ENCODE measurements around the gene CBR1. TPM values are rescaled to one million over a fixed set of nuclear protein-coding genes. Genes with fewer than 3 reads are reported as not detected.

The CBR1 gene
- total RNA-seq, 1 donor from 2014 or later: 20.3 TPM

GRCh38 chr21:36027347-36027746, 42.5 kb upstream of the CBR1 start:
- Histone ChIP-seq H3K4me1 (ENCODE audit: insufficient read depth, low read length) (no peaks in the 10 kb centered on the region), H3K9ac (ENCODE audit: low read length) (no peak overlapping the region), H3K79me2 (ENCODE audit: insufficient read depth, low read length) (no peaks in the 10 kb centered on the region), H3K9me3 (ENCODE audit: insufficient read depth, low read depth, low read length) (no peaks in the 10 kb centered on the region), H3K4me3 (ENCODE audit: insufficient read depth, low read depth, low read length) (no peak overlapping the region), H2AFZ (ENCODE audit: low read depth, low read length) (no peak overlapping the region), H4K20me1 (ENCODE audit: insufficient read depth, low read length) (no peaks in the 10 kb centered on the region), H3K27me3 (ENCODE audit: insufficient read depth, low read length) (no peaks in the 10 kb centered on the region), H3K36me3 (ENCODE audit: insufficient read depth, low read length) (no peaks in the 10 kb centered on the region), H3K27ac (ENCODE audit: low read depth, low read length) (no peak overlapping the region), H3K4me2 (ENCODE audit: low read length) (no peak overlapping the region)
- H3K4me3 Mint-ChIP-seq (ENCODE audit: unreplicated experiment): no peak overlapping the region
- no peak for FAIRE-seq
- TF ChIP-seq EZH2 (IDR thresholded peaks at IDR 0.05; ENCODE audit: insufficient read depth, low read length) (no peak), CTCF (IDR thresholded peaks at IDR 0.05; ENCODE audit: insufficient read depth, low read depth, low read length) (no peak)
- H3K27ac Mint-ChIP-seq (ENCODE audit: unreplicated experiment): no peak overlapping the region
- H3K4me1 Mint-ChIP-seq (ENCODE audit: low read depth, unreplicated experiment): peaks cover 4% of the 10 kb centered on the region
- peak; percentile 18 for DNase-seq (ENCODE audit: low read depth)
- peaks cover 6% of the 10 kb centered on the region for H3K36me3 Mint-ChIP-seq (ENCODE audit: low read depth, unreplicated experiment)
- H3K27me3 Mint-ChIP-seq (ENCODE audit: low read depth, unreplicated experiment): no peaks in the 10 kb centered on the region
- no peaks in the 10 kb centered on the region for H3K9me3 Mint-ChIP-seq (ENCODE audit: unreplicated experiment)

GRCh38 chr21:36028127-36029069, 41.4 kb upstream of the CBR1 start:
- no peak overlapping the region for H3K9ac ChIP-seq (ENCODE audit: low read length)
- H3K79me2 ChIP-seq (ENCODE audit: insufficient read depth, low read length): no peaks in the 10 kb centered on the region
- DNase-seq (ENCODE audit: low read depth): peak; percentile 37
- H3K9me3 ChIP-seq (ENCODE audit: insufficient read depth, low read depth, low read length): no peaks in the 10 kb centered on the region
- H3K27ac Mint-ChIP-seq (ENCODE audit: unreplicated experiment): peak overlapping the region; percentile 36
- H3K9me3 Mint-ChIP-seq (ENCODE audit: unreplicated experiment): no peaks in the 10 kb centered on the region
- no peak overlapping the region for H3K4me3 ChIP-seq (ENCODE audit: insufficient read depth, low read depth, low read length)
- no peaks in the 10 kb centered on the region for H3K27me3 Mint-ChIP-seq (ENCODE audit: low read depth, unreplicated experiment)
- no peaks in the 10 kb centered on the region for H3K27me3 ChIP-seq (ENCODE audit: insufficient read depth, low read length)
- H3K4me1 ChIP-seq (ENCODE audit: insufficient read depth, low read length): no peaks in the 10 kb centered on the region
- no peak overlapping the region for H3K4me3 Mint-ChIP-seq (ENCODE audit: unreplicated experiment)
- no peaks in the 10 kb centered on the region for H4K20me1 ChIP-seq (ENCODE audit: insufficient read depth, low read length)
- peak overlapping the region; percentile 23 for H3K4me2 ChIP-seq (ENCODE audit: low read length)
- peak overlapping the region; percentile 49 for H2AFZ ChIP-seq (ENCODE audit: low read depth, low read length)
- peaks cover 6% of the 10 kb centered on the region for H3K36me3 Mint-ChIP-seq (ENCODE audit: low read depth, unreplicated experiment)
- H3K4me1 Mint-ChIP-seq (ENCODE audit: low read depth, unreplicated experiment): peaks cover 4% of the 10 kb centered on the region
- TF ChIP-seq CTCF (IDR thresholded peaks at IDR 0.05; ENCODE audit: insufficient read depth, low read depth, low read length) (peak; percentile 96), EZH2 (IDR thresholded peaks at IDR 0.05; ENCODE audit: insufficient read depth, low read length) (no peak)
- H3K36me3 ChIP-seq (ENCODE audit: insufficient read depth, low read length): no peaks in the 10 kb centered on the region
- H3K27ac ChIP-seq (ENCODE audit: low read depth, low read length): no peak overlapping the region
- no peak for FAIRE-seq

GRCh38 chr21:36029309-36029708, 40.5 kb upstream of the CBR1 start:
- no peaks in the 10 kb centered on the region for H3K9me3 ChIP-seq (ENCODE audit: insufficient read depth, low read depth, low read length)
- H3K36me3 ChIP-seq (ENCODE audit: insufficient read depth, low read length): no peaks in the 10 kb centered on the region
- H3K9ac ChIP-seq (ENCODE audit: low read length): no peak overlapping the region
- H3K4me3 Mint-ChIP-seq (ENCODE audit: unreplicated experiment): no peak overlapping the region
- FAIRE-seq (no peak), DNase-seq (ENCODE audit: low read depth) (no peak)
- H4K20me1 ChIP-seq (ENCODE audit: insufficient read depth, low read length): no peaks in the 10 kb centered on the region
- no peak for TF ChIP-seq EZH2 (IDR thresholded peaks at IDR 0.05; ENCODE audit: insufficient read depth, low read length)
- no peak for TF ChIP-seq CTCF (IDR thresholded peaks at IDR 0.05; ENCODE audit: insufficient read depth, low read depth, low read length)
- H3K27ac Mint-ChIP-seq (ENCODE audit: unreplicated experiment): no peak overlapping the region
- H3K27me3 Mint-ChIP-seq (ENCODE audit: low read depth, unreplicated experiment): no peaks in the 10 kb centered on the region
- no peak overlapping the region for H3K4me2 ChIP-seq (ENCODE audit: low read length)
- H3K4me1 Mint-ChIP-seq (ENCODE audit: low read depth, unreplicated experiment): peaks cover 4% of the 10 kb centered on the region
- no peak overlapping the region for H2AFZ ChIP-seq (ENCODE audit: low read depth, low read length)
- H3K27ac ChIP-seq (ENCODE audit: low read depth, low read length): no peak overlapping the region
- H3K4me3 ChIP-seq (ENCODE audit: insufficient read depth, low read depth, low read length): no peak overlapping the region
- H3K4me1 ChIP-seq (ENCODE audit: insufficient read depth, low read length): no peaks in the 10 kb centered on the region
- no peaks in the 10 kb centered on the region for H3K27me3 ChIP-seq (ENCODE audit: insufficient read depth, low read length)
- peaks cover 6% of the 10 kb centered on the region for H3K36me3 Mint-ChIP-seq (ENCODE audit: low read depth, unreplicated experiment)
- no peaks in the 10 kb centered on the region for H3K9me3 Mint-ChIP-seq (ENCODE audit: unreplicated experiment)
- no peaks in the 10 kb centered on the region for H3K79me2 ChIP-seq (ENCODE audit: insufficient read depth, low read length)

All from astrocyte (in vitro differentiated cells and primary cell).